HCEC 1CT (cell line): ENCODE data around the gene C4orf46.
"Not testable (repeated sequence)": the region's sequence is repeated elsewhere in the genome, so short reads cannot be mapped to it uniquely, and the experiment has no call there.

Experiments
- DNase-seq: peaks from one replicate; pipeline ENCODE4 v3.0.0-alpha.2; 2017

Gene C4orf46

GRCh38 chr4:158671665-158671914, at the start of gene C4orf46:
C4orf46 (minus strand) TSS chr4:158671887; CDS start chr4:158671801, 86 bp downstream.
- DNase-seq = no peak

DNA sequence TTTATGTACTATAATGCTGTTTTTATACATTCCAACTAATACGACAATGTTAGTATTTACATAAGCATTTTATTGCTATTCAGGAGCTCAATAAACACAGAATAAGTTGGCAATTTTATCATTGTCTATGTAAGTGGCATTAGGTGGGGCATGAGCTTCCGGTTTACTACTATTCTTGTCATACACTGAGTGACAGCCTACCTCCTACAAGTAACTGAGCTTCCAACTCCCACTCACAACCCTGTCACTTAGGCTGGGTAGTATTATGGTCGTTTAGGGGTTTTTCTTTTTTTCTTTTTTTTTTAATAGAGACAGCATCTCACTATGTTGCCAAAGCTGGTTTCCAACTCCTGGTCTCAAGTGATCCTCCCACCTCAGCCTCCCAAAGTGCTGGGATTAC, 44.1 kb upstream of the C4orf46 start:
- no peak for DNase-seq

DNA sequence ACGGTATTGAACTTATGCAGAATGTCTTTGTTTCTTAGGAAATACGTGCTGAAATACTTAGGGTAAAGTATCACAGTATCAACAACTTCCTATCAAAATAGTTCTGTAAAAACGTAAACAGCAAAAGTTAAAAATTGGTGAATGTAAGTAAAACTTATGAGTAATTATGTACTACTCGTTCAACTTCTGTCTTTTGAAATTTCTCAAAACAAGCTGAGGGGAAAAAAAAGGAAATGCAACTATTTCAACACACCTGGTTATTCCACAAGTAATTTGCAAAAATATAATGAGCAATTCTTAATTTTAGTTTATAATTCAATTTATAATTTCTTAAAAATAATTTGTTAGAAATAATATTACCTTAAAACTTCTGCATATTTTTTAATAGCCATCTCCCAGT, 43.2 kb upstream of the C4orf46 start:
- no peak for DNase-seq

- DNase-seq = not testable (repeated sequence)
Measured at GRCh38 chr4:158712622-158713021, 40.9 kb upstream of the C4orf46 start.

DNA sequence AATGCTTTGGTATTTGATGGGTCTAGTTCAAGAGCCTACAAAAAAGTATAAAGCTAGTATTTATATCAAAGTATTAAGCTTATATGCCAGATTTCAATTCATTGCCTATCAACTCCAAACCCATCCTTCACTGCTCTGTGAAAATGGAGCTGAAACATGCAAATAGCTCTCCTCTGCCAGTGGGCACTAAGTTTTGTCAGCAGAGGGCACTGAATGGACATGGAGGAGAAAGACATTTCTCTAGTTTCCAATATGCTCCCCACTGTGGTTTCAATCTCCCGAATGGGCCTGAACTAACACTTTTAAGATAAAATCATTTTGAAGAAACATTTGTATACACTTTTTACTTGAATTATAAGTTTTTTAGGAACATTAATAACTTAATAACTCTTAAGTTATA, 39.1 kb upstream of the C4orf46 start:
- no peak for DNase-seq

DNA sequence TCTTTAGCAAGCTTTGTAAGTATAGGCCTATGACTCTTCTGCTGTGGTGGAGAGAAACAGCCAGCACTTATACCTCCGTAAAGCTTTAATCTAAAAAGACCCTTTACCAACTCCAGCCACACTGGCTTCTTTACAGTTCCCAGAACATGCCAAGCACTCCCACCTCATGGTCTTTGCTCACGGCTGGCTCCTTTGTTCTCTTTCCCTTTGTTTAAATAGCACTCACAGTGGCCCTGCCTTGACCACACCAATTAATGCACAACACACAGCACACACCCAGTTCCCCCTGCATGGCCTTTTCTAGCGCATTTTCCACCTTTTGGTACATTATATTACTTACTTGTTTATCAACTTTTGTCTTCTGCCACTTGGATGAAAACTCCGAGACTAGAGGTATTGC, 32.6 kb upstream of the C4orf46 start:
- DNase-seq = no peak

- no peak for DNase-seq
Measured at GRCh38 chr4:158688813-158689212, 17.1 kb upstream of the C4orf46 start.

- DNase-seq = no peak
Measured at GRCh38 chr4:158682066-158682465, 10.4 kb upstream of the C4orf46 start.

DNA sequence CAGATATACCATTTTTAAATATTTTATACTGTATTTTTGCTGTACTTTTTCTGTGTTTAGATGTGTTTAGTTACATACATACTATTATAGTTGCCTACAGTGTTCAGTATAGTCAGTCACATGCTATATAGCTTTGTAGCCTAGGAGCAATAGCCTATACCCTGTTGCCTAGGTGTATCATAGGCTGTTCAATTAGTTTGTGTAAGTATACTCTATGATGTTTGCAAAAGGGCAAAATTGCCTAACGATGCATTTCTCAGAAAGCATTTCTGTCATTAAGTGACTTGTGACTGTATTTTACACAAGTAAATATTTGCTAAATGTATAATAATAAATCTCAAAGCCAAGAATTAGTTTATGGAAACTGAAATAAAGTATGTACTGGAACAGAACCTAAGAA, 9.9 kb upstream of the C4orf46 start:
- DNase-seq = no peak

- DNase-seq = no peak
Measured at GRCh38 chr4:158678767-158679166, 7.1 kb upstream of the C4orf46 start.

DNA sequence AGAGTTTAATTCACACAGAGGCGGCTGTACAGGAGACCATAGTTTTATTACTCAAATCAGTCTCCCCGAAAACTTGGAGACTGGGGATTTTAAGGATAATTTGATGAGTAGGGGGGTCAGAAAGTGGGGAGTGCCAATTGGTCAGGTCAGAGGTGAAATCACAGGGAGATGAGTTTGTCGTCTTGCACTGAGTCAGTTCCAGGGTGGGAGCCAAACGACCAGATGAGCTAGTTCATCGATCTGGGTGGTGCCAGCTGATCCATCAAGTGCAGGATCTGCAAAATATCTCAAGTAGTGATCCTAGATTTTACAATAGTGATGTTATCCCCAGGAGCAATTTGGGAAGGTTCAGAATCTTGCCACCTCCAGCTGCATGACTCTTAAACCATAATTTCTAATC, 4.4 kb upstream of the C4orf46 start:
- DNase-seq = no peak

- DNase-seq = no peak
Measured at GRCh38 chr4:158673633-158674032, 1.9 kb upstream of the C4orf46 start.

DNA sequence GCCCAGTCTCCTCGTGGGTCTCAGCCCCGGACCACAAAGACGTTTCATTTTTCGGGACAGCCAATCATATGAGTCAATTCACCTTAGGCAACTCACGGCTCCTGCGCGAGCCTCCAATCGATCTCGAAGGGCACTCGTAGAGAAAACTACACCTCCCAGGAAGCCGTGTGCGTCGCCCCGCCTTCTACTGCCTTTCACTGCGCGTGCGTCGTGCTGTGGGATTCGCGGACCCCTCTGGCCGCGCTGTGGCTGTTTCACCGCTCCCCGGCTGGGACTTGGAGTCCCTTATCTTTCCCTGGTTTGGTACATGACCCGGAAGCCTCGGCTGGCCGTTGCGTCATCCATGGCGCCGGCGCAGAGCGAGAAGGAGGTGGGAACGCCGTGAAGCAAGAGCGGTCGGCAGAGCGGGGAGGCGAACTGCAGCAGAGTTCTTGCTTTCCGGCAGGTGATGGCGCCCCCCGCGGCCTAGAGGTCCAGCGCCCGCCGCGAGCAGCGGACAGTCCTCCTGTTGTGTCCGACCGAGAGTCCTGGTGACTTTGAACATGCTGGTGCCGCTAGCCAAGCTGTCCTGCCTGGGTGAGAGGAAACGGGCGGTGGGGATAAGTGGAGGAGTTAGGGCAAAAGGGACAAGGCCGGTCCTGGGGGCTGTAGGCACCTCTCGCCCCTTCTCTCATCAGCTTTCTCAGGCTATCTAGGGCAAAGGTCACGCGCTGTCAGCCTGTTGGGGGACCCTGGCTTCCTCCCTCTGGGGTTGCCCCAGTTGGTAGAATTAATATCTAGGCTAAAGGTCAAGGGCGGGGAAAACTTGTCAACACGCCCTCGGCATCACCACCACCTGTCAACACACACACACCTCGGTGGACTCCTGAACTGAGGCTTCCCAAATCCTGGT, 474 bp upstream of the C4orf46 start, which contains the start of gene ETFDH:
Gene ETFDH, plus strand, starts transcription at position 382 of the 892 bp plus-strand sequence. Its CDS starts 161 bp downstream, at position 543.
- peak; percentile 95 for DNase-seq

- DNase-seq = peak; percentile 40
Measured at GRCh38 chr4:158670975-158671664, 567 bp downstream of the C4orf46 start.

DNA sequence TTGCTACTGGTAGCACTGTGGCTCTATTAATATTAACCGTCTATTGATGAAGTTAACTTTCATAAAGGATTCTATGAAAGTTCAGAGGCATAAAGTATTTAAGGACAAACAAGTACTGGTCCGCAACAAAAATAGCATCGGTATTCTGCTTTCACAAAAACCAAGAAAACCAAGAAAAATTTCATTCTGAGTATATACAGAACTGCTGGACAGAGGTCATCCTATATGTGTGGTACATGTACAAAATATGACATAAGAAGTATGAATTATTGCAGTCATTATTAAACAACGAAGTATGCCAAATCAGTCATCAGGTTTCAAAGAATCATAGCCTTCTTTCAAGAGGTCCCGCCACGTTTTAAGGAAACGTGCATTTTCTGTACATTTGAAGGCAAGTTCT, 2.4 kb downstream of the C4orf46 start:
- no peak for DNase-seq

GRCh38 chr4:158667651-158668198, 4.0 kb downstream of the C4orf46 start:
- peak; percentile 3 for DNase-seq

DNA sequence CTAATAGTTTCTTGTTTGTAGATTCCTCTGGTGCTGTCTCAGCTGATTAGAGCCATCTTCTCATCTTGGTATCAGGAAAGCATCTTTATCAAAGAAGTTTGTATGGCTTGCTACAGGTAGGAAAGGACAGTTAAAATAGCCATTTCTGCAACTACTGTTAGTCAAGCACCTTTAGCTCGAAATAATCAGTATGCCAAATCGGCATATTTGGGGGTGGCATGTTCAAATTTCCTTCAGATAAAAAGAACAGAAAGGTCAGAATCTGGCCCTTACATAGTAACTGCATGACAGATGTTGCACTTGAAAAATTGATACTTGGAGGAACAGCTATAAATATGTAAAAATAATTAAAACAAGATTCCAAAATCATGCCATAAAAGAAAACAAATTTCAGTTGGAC, 4.8 kb downstream of the C4orf46 start:
- DNase-seq = no peak

GRCh38 chr4:158664806-158665205, 6.9 kb downstream of the C4orf46 start:
- DNase-seq = no peak

DNA sequence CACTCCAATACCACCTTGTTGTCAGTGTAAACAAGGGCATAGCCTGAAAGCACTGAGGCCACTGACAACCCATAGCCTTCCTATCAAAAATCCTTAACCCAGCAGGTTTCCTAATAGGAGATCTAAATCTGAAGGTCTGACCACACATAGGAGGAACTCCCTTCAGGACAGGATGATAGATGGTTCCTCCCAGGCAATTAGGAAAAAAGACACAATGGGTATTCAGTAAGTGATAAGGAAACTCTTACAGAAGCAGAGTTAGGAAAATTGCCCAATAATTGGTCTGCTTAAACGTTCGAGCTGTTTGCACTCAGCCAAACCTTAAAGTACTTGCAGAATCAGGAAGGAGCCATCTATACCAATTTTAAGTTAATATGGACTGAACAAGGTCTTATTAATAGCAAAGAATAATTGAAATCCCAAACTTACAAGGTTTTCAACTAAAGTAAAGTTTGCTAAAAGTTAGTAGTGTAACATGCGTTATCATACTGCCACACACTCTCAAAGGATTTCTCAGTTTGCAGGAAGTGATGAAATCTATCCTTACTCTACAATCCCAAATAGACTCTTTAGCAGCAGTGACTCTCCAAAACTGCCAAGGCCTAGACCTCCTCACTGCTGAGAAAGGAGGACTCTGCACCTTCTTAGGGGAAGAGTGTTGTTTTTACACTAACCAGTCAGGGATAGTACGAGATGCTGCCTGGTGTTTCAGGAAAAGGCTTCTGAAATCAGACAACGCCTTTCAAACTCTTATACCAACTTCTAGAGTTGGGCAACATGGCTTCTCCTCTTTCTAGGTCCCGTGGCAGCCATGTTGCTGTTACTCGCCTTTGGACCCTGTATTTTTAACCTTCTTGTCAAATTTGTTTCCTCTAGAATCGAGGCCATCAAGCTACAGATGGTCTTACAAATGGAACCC, 7.7 kb downstream of the C4orf46 start:
- not testable (repeated sequence) for DNase-seq

GRCh38 chr4:158663255-158663654, 8.4 kb downstream of the C4orf46 start:
- DNase-seq = not testable (repeated sequence)

GRCh38 chr4:158657291-158657690, 14.4 kb downstream of the C4orf46 start:
- DNase-seq = no peak

- DNase-seq = no peak
Measured at GRCh38 chr4:158656439-158656838, 15.2 kb downstream of the C4orf46 start.

DNA sequence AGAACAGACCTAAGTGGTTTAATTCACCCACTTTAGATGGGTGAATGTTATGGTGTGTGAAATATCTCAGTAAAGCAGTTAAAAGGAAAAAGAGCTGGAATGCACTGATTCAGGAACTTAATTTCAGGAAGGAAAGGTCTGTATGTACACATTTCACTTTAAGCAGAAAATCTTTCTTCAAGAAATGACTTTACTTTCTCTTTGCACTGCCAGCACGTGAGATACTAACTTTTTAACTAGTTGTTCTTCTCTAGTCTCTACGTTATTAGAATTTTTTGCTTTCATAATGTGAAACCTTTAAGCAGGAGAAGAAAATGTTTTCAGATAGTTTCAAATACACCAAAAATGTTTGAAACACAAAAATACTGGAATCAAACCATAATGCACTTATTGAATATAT, 18.8 kb downstream of the C4orf46 start:
- no peak for DNase-seq
